Measurements from ENCODE around the gene YWHAB. TPM values are rescaled to one million over a fixed set of nuclear protein-coding genes. Genes with fewer than 3 reads are reported as not detected.

The YWHAB gene
- total and polyA plus RNA-seq, 2 of the 4 experiments (the other 2 are of a cell fraction), result 78.0 to 102 TPM

GRCh38 chr20:44924541-44924940, 39.0 kb downstream of the YWHAB start:
- Histone ChIP-seq H3K27ac (ENCODE audit: insufficient read depth, low read length) (no peak overlapping the region), H4K8ac (ENCODE audit: low read depth in 2 of 2, low read length in 2 of 2) (no peak overlapping the region), H3K4me3 (ENCODE audit: insufficient read depth, low read depth, low read length) (no peak overlapping the region), H3K56ac (ENCODE audit: extremely low read depth, insufficient read depth, low read length) (no peak overlapping the region), H3K14ac (replicated peaks; ENCODE audit: low read depth, low read length) (no peak overlapping the region), H3K4me2 (ENCODE audit: low read depth, low read length) (no peak overlapping the region), H3K4ac (ENCODE audit: low read depth, low read length) (no peak overlapping the region), H4K20me1 (ENCODE audit: insufficient read depth, low read length) (no peaks in the 10 kb centered on the region), H2BK20ac (ENCODE audit: low read depth, low read length) (no peak overlapping the region), H3K9me3 (ENCODE audit: control insufficient read depth, insufficient read depth, low read length) (no peaks in the 10 kb centered on the region), H4K5ac (ENCODE audit: low read depth, low read length) (no peak overlapping the region), H2BK15ac (ENCODE audit: low read depth, low read length) (no peak overlapping the region), H3K18ac (ENCODE audit: low read depth, low read length) (no peak overlapping the region), H3K27me3 (ENCODE audit: control insufficient read depth, insufficient read depth, low read length) (no peaks in the 10 kb centered on the region), H3K36me3 (ENCODE audit: control insufficient read depth, insufficient read depth, low read length) (peaks cover 20% of the 10 kb centered on the region), H2AK9ac (replicated peaks; ENCODE audit: low read depth, low read length, poor library complexity) (no peak overlapping the region), H3K4me1 (ENCODE audit: control insufficient read depth, insufficient read depth, low read length) (no peaks in the 10 kb centered on the region), H2AK5ac (ENCODE audit: low read depth, low read length) (no peak overlapping the region), H3K23ac (ENCODE audit: low read depth, low read length) (no peak overlapping the region), H2BK5ac (ENCODE audit: low read depth, low read length, poor library complexity, severe bottlenecking) (no peak overlapping the region), H2BK120ac (ENCODE audit: low read depth, low read length) (no peak overlapping the region), H3K9me1 (ENCODE audit: insufficient read depth, low read length) (peaks cover 4% of the 10 kb centered on the region; the same call in 1 of the 2 replicates), H3K79me1 (ENCODE audit: low read depth in 1 of 2, low read length in 2 of 2) (no peaks in the 10 kb centered on the region), H4K91ac (ENCODE audit: insufficient read depth, low read depth, low read length) (no peak overlapping the region), H3K9ac (ENCODE audit: low read depth, low read length) (no peak overlapping the region), H2AFZ (replicated peaks; ENCODE audit: low read length, poor library complexity) (no peak overlapping the region)
- no CpG with 5 or more reads among the region's 4 CpGs for WGBS, 2 experiments (ENCODE audit: extremely low coverage in 2 of 2, insufficient read length in 1 of 2)
- intact Hi-C loops (cut with micrococcal nuclease) (no loop called here), dilution Hi-C loops (cut with HindIII; ENCODE audit: low sequenced_read_pairs, unreplicated experiment) (no loop called here), in situ Hi-C loops (cut with MboI; ENCODE audit: low sequenced_read_pairs) (no loop called here)
- ChIA-PET CTCF (interaction anchor here (1.0 kb wide), 1 partner anchor 9 kb away, joined by 3 read pairs; no protein-coding TSS in a partner anchor), POLR2A (ENCODE audit: unreplicated experiment) (no interaction called here)
- no TSS peak for BruUV-seq (replicated peaks)
- no peak for ATAC-seq (ENCODE audit: low read depth)
- no peak for TF ChIP-seq MAZ (IDR thresholded peaks at IDR 0.05; ENCODE audit: borderline replicate concordance, low read depth, low read length)
- no peak for TF ChIP-seq RFX5 (IDR thresholded peaks at IDR 0.05; ENCODE audit: low read depth, low read length)
- TF ChIP-seq, protein P1, sequence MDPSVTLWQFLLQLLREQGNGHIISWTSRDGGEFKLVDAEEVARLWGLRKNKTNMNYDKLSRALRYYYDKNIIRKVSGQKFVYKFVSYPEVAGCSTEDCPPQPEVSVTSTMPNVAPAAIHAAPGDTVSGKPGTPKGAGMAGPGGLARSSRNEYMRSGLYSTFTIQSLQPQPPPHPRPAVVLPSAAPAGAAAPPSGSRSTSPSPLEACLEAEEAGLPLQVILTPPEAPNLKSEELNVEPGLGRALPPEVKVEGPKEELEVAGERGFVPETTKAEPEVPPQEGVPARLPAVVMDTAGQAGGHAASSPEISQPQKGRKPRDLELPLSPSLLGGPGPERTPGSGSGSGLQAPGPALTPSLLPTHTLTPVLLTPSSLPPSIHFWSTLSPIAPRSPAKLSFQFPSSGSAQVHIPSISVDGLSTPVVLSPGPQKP (IDR thresholded peaks at IDR 0.05; ENCODE audit: borderline replicate concordance, low read depth, low read length), result no peak
- TF ChIP-seq FOS (IDR thresholded peaks at IDR 0.05; ENCODE audit: low read depth, low read length), result no peak
- TF ChIP-seq RAD21 (IDR thresholded peaks at IDR 0.05; ENCODE audit: low read length), result no peak
- no peak for TF ChIP-seq MXI1 (IDR thresholded peaks at IDR 0.05; ENCODE audit: borderline replicate concordance, low read depth, low read length)
- TF ChIP-seq USF2 (IDR thresholded peaks at IDR 0.05; ENCODE audit: low read depth, low read length), result no peak
- TF ChIP-seq MAFK (IDR thresholded peaks at IDR 0.05; ENCODE audit: low read depth, low read length), result no peak
- TF ChIP-seq RCOR1 (IDR thresholded peaks at IDR 0.05; ENCODE audit: insufficient replicate concordance, low read length), result no peak
- no peak for TF ChIP-seq CHD1 (IDR thresholded peaks at IDR 0.05; ENCODE audit: low read depth, low read length)
- TF ChIP-seq, protein P2, sequence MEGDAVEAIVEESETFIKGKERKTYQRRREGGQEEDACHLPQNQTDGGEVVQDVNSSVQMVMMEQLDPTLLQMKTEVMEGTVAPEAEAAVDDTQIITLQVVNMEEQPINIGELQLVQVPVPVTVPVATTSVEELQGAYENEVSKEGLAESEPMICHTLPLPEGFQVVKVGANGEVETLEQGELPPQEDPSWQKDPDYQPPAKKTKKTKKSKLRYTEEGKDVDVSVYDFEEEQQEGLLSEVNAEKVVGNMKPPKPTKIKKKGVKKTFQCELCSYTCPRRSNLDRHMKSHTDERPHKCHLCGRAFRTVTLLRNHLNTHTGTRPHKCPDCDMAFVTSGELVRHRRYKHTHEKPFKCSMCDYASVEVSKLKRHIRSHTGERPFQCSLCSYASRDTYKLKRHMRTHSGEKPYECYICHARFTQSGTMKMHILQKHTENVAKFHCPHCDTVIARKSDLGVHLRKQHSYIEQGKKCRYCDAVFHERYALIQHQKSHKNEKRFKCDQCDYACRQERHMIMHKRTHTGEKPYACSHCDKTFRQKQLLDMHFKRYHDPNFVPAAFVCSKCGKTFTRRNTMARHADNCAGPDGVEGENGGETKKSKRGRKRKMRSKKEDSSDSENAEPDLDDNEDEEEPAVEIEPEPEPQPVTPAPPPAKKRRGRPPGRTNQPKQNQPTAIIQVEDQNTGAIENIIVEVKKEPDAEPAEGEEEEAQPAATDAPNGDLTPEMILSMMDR (conservative IDR thresholded peaks at IDR 0.05; ENCODE audit: low read depth, low read length), result no peak
- no peak for TF ChIP-seq POLR2A (IDR thresholded peaks at IDR 0.05; ENCODE audit: low read depth, low read length)
- DNase-seq, result no peak

Measured in IMR-90 (cell line).